Activated CD4-positive, alpha-beta T cell treated with anti-CD3 and anti-CD28 coated beads, Interleukin-10, Interleukin-2, amounts not matched to agents 100 ng/mL and 50 ng/mL, durations not matched to agents 16 hours and 8 hours (primary cell): ENCODE measurements around the gene IFTAP.

Experiments used
- DNase-seq: peaks from one replicate; pipeline ENCODE4 v3.0.0-alpha.2; 2020

The IFTAP gene

DNA sequence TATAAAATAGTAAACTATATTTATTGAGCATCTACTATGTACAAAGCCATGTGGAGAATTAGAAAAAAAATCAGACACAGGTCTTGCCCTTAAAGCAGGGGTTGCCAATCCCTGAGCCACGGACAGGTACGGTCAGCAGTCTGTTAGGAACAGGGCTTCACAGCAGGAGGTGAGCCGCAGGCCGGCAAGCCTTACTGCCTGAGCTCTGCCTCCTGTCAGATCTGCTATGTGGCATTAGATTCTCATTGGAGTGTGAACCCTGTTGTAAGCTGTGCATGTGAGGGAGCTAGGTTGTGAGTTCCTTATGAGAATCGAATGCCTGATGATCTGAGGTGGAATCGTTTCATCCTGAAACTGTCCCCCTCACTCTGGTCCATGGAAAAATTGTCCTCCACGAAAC lies 5.9 kb downstream of the IFTAP start:
- no peak for DNase-seq

DNA sequence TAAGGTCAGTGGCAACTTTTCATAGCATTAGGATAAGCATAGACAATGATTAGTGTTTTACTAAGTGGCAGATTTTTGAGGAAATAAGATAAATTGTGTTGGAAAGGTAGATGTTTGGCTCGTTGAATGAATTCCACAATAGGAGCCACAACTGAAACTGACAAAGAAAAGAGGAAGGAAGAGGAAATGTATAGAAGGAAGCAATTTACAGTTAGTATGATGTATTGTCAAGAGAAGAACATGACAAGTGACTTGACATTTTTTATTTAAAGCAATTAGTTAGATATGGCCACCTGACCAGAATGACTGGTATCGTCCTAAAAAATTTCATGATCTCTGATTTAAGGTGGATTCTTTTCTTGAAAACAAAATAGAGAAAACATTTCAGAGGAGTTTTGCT lies 6.9 kb downstream of the IFTAP start:
- DNase-seq = no peak

DNA sequence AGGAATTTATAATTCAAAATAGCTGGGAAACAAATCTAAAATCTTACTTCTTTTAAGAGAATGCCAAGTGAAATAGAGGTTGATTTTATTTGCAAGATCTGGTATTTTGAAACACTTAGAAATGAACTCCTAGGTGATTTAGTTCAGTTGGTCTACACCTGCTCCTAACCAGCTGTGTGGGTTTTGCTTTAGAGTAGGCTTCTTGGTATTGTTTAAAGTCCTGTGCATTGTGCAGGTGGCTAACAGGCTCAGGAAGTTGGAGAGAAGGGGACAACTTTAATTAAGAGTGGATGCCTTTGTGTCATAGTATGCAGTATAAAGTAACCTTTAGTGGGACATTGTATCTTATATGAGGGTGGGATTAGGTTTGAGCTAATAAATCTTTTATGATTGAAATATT lies 7.8 kb downstream of the IFTAP start:
- no peak for DNase-seq

DNA sequence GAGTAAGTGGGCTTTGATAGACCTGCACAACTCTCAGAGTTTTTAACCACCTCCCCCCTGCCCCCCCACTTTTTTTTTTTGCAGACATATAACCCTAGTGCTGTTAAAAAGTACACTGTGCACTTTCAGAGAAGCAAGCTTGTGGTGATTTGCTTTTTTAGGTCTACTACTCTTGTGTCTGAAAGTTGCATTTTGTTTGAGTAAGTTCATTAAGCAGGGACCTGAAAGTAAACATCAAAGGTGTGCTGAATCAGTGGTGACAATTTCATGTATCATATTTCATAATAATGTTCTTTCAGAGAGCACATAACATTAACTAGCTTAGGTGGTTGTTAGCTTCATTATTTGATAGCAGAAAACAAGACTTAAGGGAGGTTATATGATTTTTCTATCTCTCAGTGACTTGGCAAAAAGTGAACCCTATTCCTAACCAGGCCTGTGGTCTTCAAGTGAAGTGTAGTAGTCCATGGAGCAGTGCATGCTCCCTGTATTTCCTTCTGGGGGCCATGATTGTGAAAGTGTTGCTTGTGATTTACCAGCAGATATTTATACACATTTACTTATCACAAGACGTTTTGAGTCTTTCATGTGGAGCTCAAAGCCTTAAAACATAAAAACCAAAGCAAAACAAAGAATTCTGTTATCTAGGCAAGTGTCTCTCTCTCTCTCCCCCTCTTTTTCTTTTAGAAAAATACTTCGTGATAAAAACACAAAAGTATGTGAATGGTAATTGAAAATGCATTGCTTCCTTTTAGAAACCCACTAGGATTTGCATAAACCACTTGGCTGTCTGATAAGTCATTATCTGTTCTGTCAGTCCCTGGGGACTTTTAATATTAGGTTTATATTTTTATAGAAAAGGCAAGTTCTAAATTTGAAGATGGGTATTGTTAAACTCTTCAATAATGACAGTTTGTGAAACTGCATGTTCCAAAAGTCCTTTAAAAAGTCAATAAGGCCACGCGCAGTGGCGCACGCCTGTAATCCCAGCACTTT lies 11.2 kb downstream of the IFTAP start:
- no peak for DNase-seq

DNA sequence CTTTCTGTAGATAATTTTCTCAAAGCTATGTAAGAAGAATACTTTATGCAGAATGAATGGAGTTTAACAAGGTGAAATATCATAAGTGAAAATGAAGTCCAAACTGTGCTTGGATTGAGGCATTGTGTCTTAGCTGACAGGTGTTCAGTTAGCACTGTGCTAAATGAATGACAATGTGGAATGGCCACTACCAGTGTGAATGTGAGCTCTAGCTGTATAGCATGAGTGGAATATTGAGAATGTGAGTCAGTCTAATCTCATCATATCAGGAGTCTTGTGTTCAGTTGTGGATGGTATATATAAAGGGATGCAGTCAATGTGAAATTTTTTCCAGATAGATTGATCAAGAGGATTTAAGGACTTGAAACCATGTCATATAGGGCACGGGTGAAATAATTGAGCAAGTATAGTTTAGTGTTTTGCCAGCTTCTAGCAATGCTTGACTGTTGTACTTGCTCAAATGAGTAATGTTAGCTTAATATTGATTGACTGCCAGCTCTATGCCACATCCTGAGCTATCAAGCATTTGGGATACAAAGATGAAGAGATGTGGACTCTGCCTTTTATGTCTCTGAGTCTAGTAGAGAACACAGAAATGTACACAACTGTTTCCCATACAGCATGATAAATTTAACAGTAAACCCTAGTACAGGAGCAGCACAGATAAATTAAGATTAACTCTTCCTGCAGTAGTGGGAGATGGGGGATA lies 14.3 kb downstream of the IFTAP start:
- no peak for DNase-seq

DNA sequence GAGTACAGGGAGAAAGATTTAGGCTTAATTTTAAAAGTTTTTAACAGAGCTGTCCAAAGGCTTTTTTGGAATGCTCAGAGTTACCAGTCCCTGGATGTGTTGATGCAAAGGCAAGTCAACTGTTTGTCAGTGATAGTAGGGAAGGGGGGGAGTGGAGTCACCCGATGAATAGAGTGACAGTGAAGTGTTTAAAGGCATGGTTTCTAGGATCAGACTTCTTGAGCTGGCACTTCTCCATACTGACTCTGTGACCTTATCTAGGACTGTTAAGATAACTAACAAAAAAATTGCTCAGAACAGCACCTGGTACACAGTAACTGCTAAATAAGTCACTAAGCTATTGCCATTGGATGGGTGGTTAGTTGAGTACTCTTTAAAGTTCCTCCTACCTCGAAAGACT lies 15.1 kb downstream of the IFTAP start:
- no peak for DNase-seq

DNA sequence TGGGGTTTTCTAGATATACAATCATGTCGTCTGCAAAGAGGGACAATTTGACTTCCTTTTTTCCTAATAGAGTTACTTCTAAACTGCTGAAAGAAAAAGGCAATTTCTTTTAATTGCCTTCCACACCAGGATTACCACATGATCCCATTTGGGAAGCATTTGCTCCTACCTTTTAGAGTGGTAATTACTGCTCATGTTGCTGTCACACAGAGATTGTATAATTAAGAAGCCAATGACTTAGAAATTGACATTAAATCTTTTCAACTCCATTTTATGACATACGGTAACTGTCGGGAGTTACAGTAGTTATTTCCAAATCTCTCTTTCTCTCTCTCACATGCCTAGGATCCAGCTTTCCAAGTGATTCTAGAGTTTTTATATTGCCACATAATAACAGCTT lies 21.5 kb downstream of the IFTAP start:
- DNase-seq = no peak

DNA sequence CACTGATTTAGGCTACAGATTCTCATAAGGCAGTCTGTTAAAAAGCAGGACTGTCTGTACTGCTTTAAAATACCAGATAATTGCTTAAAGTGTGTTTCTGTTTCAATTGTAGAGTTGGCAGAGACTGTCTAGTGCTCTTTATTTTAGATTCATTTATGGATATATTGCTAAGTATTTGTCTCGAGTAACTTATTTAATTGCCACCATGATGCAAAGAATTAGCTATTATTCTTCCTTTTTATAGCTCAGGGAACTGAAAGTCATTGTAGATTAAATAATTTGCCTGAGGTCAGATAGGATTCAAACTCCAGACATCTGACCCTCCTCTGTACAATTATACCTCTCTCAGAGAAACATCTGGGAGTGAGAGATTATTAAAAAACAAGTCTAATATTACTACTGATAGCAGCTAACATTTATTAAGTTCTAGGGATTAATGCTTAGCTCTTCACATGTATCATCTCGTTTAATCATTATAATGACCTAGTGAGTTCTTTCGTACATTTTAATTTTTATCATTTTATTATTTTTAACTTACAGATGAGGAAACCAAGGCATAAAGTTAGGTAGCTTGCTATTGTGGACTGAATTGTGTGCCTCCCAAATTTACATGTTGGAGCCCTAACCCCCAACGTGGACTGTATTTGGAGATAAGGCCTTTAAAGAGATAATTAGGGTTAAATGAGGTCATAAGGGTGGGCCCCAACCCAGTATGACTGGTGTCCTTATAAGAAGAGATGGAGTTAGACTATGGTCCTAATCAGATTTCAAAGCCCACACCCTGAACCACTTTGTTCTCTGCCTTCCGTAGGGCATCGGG lies 23.5 kb downstream of the IFTAP start:
- DNase-seq = no peak

DNA sequence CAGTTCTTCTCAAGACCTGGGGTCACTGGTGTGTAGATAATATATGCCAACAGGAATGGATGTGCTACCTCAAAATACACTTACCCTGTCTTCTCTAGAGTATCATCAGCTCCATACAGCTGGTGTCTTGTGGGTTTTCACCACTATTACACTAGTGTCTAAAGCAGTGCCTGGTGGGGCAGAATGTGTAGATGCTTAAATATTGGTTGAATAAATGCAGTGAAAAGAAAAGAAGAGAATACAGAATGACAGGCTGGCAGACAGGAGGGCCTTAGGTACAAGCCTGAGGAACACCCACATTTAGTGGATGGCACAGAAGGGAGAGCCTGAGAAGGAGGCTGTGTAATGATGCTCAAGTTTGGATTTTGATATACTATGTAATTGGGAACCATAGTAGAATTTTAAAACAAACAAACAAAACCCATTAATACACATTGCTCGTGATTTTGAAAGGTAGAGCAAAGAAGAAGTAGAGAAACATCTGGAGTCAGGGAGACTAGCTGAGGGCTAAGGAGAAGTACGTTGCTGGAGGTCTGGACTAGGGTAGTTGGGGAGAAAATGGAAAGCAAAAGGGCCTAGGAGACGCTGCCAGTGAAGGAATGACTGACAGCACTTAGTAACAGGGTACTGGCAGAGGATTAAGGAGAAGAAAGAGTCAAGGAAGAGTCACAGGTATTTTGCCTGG lies 24.2 kb downstream of the IFTAP start:
- DNase-seq = no peak

DNA sequence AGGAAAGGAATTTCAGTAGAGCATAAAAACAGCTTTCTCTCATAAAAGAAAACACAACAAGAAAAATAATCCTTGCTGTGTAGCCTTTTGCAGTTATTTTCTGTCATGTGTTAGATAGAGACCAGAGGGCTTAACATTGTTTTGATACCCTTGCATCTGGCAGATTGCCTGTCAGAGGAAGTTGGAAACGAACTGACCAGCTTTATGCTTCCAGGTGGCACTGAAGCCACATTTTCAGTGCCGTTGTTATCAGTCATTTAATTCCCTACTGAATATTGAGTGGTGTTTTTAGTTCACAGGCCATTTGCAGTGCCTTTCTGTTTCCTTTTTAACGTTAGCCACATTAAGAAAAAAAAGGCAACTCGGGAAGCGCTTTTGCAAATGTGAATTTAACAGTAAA lies 25.2 kb downstream of the IFTAP start:
- no peak for DNase-seq

DNA sequence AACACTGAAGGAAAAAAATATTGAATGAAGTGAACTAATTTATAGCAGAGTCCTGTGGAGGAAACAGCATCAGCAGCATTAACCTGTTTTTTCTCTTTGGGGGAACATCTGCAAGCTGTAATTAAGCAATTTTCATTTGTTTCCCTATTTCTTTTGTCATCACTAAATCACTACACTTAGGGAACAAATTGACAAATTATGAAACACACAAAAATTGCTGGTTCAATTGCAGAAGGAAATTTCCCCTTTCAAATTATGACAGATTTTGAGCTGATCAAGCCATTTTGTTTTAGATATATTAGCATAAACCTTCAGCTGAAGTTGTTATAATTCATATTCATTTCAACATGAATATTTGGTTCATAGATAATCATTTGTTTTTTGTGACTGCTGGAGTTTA lies 25.9 kb downstream of the IFTAP start:
- DNase-seq = no peak

DNA sequence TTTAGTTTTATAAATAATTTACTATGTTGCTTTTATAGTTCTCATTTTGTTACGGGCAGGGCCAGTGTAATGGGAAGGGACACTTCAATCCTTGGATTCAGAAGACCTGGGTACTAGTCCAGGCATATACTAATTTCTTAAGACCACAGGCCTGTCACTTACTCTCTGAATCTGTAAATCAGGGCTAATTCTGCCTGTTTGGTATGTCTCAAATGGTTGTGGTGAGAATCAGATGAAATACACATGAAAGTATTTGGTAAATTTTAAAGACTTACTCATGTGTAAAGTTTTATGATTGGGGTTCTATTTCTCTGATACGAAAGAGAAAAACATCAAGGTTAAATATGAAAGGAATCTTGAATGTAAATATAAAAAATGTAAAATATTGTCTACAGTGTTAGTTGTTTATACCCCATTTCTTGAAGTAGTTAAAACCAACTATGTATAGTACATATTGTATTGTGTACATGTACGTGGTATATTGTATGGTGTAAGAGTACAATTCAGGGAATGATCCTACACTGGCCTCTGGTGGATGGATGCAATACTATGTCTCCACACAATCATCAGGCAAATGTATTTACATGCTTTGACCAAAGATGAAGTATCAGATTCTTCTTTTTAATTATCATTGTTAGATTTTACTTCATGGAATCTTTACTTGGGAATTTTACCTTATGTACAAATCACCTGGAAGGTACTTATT lies 28.3 kb downstream of the IFTAP start:
- peak; percentile 22 for DNase-seq

DNA sequence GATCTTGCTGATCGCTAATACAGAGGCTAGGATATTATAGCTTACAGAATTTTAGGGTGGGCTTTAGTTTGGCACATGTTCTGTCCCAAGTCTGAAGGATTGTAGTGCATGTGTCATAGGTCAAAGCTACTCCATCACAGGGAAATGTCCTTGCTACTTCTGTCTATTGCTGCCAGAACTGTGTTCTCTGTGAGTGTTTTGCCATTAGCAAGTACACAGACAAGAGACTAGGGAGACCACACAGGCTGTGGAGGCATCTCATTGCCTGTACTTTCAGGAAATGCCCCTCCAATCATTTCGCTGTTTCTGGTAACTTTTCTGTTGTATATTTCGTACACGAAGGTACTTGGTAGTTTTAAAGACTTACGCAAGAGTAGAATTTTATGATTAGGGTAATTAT lies 29.2 kb downstream of the IFTAP start:
- DNase-seq = no peak

DNA sequence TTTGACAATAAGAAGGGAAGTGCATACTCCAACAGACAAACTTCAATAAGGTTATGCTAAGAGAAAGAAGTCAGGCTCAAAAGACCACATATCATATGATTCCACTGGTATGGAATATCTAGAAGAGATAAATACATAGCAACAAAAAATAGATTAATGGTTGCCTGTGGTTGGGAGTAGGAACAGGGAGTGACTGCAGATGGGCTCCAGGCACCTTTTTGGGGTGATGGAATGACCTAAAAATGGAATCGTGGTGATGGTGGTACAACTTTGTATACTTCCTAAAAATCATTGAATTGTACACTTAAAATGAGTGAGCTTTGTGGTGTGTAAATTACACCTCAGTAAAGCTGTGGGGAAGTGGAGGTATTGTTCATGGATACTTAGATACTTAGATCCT lies 32.7 kb downstream of the IFTAP start:
- DNase-seq = no peak

DNA sequence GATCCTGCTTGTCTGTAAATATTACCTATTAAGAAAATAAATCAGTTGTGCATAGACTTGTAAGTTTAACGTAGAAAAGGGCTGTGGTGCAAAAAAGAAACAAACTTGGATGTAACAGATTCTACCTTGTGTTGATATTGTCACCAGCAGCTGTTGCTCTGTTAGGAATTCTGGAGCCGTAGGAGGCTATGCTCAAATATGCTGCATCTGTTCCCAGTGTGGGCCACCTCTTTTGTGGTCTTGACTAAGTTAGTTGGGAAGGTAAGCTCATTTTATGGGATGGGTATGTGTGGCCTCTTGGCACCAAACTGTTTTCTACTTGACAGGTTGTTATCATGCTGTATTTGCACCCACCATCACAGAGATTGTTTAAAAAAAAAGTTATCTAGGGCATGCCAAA lies 33.2 kb downstream of the IFTAP start:
- no peak for DNase-seq

DNA sequence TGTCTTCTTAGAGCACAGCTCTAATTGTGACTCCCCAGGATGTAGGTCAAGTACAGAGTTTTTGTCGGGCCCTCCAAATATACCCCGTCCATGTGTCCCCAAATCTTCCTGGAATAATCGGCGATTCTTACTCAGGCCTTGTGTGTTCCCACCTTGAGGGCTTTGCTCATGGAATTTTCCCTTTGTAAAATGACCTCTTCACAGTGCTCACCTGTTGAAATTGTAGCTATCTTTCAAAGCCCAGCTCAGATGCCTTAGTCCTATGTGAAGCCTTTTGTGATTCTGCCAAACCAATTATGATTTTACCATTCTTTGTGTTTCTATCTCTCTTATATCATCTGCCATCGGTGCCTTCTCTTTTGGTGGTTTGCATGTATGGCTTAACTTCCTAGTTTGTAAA lies 33.8 kb downstream of the IFTAP start:
- DNase-seq = no peak

DNA sequence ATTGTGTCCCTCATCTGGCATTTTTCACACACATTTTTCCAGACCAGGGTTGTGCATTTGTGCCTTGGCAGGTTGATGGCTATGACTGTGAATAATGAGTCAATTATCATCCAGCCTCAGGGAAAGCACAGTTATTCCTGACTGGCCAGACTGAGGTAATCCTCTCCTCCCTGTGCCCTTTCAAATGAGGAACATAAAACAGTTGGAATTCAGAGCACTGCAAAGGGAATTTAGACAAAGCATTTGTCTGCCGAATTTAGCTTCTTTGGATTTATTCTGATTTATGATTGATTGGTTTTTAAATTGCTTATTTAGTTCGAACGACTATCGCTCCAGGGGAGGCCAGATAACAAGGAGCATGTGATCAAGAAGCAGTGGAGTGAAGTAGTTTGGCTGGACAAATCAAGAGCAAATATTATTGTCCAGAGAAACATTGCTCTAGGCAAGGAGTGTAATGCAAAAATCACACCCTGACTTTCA lies 34.5 kb downstream of the IFTAP start:
- no peak for DNase-seq

DNA sequence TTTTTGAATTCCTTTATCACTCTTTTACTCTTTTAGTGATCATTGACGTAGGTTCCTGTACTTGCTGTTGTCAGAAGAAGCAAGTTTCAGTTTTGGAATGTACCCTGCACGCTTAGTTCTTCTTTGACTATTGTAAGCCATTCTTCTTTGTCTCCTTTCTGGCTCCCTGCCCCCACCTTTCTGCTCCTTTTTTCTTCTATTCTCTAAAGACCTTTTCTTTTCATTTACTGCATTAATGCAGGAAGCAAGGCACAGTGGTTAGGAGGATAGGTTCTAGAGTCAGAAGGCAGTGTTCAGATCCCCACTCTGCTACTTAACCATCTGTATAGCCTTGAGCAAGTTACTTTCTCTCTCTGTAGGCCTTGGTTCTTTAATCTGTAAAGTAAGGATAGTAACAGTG lies 37.5 kb downstream of the IFTAP start:
- DNase-seq = peak; percentile 28

DNA sequence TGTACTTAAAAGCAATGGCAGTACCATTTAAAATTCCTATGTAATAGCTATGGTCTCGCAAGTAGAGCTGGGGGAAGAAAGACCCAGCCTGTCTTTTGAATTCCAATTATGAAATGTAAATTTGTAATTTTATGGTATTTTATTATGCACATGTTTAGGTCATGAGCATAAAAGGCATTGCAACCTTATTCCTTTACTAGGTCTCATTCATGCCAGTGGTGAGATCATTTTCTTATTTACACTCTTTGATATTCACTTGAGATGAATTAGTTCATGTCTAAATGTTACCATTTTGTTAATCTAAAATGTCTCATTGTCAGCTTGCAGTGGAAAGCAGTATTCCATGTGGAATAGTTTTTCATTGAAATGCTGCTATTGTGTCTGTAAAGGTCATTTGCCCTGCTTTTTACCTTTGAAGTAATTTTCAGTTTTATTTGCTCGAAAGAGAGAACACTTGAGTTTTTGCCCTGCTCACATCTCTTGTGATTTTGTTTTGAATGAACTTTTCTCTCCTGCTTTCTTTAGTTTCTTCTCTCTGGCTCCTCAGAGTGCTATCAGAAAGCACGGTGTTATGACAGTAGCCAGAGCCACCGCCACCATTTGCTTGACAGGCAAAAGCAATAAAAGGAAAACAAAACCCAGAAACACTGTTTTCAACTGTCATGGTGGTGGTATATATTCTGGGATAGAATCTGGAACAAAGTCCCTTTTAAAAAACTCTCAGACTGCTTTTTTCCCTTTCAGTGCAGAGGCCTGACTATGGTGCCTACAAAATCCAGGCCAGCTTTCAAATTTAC lies 41.0 kb downstream of the IFTAP start:
- DNase-seq = no peak

DNA sequence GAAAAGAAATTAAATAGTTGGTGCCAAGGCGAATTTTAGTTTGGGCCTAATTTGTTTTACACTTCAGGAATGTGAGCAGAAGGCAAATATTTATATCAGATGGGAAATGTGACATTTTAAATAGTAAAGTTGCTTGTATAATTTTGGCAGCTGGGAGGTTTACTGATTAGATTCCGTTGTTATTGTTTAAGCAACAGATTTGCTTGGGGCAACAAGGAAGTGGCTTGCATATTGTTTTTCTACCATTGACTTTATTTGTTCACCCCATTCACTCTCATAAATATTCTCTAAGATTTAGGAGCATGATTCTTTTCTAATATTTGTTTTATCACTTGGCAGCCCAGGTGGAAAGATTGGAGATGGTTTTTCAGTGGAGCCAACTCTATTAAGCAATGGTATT lies 44.3 kb downstream of the IFTAP start:
- DNase-seq = no peak

DNA sequence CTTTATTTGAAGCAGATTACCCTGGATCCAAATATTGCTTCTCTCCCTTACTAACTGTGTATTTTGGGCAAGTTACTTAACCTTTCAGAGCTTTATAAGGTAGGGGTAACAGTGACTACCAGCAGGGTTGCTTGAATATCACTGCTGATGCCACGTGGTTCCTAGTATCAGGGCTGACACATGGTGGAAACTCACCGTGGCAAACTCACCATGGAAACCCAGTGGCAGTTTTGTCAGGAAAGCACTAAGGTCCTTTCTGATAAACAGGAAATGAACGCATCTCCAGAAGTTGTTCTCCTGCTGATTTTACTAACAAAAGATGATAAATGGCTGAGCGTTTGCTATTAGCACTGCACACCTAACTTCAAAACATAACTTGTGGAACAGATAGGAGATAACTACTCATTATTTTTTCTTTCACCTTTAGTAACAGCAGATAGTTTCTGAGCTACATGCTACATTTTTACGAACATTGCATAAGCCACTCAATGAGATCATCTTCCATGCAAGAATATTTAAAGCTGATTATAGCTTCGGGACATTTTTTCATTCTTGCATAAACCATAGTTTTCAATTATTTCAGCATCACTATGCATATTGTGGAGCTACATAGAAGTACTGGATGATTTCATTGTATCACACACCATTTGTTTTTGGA lies 63.4 kb downstream of the IFTAP start:
- DNase-seq = no peak
